PFSK-1 (cell line): ENCODE results near the gene SBK3.

ENCODE experiments used
- POLR2AphosphoS5 ChIP-seq: IDR thresholded peaks from 2 replicates; pipeline ENCODE4 v1.6.1; 2012; ENCODE audit warnings: low read depth, mild to moderate bottlenecking, control low read depth, low read length, moderate library complexity
- SIN3A ChIP-seq: IDR thresholded peaks from 2 replicates; pipeline ENCODE4 v1.6.1; 2012; ENCODE audit warnings: mild to moderate bottlenecking, low read length, moderate library complexity, borderline replicate concordance; ENCODE audit not compliant: insufficient read depth

DNA sequence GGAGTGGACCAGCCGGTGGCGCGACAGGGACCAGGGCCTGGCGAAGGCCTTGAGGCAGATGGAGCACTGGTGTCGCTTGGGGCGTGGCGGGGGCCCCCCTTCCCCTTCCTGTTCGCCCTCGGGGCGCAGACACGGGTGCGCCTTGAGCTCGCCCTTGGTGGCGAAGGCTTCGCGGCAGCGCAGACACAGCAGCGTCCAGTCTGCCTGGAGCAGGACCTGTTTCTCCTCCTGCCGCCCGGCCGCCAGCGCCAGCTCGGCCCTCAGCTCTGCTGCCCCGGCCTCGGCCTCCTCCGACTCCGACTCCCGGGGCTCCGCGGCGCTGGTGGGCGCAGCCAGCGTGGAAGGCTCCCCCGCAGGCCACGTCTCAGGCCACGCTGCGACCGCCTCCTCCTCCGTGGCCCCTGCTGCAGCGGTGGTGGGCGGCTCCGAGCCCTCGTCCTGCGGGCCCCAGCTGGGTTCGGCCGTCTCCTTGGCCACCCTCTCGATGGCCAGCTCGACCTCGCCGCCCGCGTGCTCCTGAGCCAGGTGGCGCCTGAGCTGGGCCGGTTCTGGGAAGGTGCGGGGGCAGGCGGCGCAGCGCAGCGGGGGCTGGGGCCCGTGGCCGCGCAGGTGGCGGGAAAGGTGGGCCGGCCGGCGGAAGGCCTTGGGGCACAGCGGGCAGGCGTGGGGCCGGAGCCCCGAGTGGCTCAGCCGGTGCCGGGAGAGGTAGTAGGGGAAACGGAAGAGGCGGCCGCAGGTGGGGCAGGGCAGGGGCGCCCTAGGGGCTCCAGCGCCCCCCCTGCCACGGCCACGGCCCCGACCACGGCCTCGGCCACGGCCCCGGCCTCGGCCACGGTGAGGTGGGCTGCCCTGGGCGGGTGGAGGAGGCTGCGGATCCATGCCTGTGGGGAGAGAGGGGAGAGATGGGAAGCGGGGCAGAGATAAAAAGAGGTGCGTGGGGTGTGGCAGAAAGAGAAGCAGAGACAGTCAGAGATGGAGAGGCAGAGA is 33.7 kb upstream of the SBK3 start:
- no peak for TF ChIP-seq SIN3A
- TF ChIP-seq POLR2AphosphoS5, result no peak
